IMR-90 (cell line): ENCODE data around the gene CPB2. TPM values are rescaled to one million over a fixed set of nuclear protein-coding genes. Genes with fewer than 3 reads are reported as not detected.

Source experiments
- ATAC-seq: fragments of 200-7000 bp; cut with Tn5 transposase; 2 replicates; pipeline ENCODE4 v1.9.1; 2020; ENCODE audit warnings: low read depth, mild to moderate bottlenecking, moderate library complexity
- BruUV-seq: library from RNA; stranded (reverse); fragments of 400-500 nt; replicated peaks from 2 replicates; lab custom pipeline; 2021; lab: Mats Ljungman, UMichigan
- CTCF ChIA-PET: fragments of 300-600 bp; formaldehyde crosslinking; extraction: SDS; loops from one replicate; lab custom pipeline; 2021; ENCODE audit warnings: antibody characterized with exemption; lab: Yijun Ruan, JAX
- POLR2A ChIA-PET: fragments of 300-600 bp; sonication (Branson Sonifier 250); formaldehyde crosslinking; loops from one replicate; lab custom pipeline; 2022; ENCODE audit warnings: antibody characterized with exemption; ENCODE audit not compliant: unreplicated experiment; lab: Charles Lee
- DNase-seq: peaks from one replicate; pipeline ENCODE4 v3.0.0; 2013
- H2AFZ ChIP-seq: replicated peaks from 2 replicates; pipeline ENCODE3; 2013; ENCODE audit warnings: low read length, mild to moderate bottlenecking; ENCODE audit not compliant: poor library complexity
- H2AK5ac ChIP-seq: 2 replicates; pipeline ENCODE4 v1.6.1; 2013; ENCODE audit warnings: low read depth, low read length, inconsistent platforms
- H2AK9ac ChIP-seq: replicated peaks from 2 replicates; pipeline ENCODE3; 2013; ENCODE audit warnings: mild to moderate bottlenecking, low read depth, low read length, moderate library complexity; ENCODE audit not compliant: poor library complexity
- H2BK120ac ChIP-seq: 2 replicates; pipeline ENCODE4 v1.6.1; 2013; ENCODE audit warnings: low read depth, low read length, inconsistent platforms
- H2BK15ac ChIP-seq: 3 replicates; pipeline ENCODE4 v1.6.1; 2013; ENCODE audit warnings: low read depth, low read length, inconsistent platforms
- H2BK20ac ChIP-seq: 2 replicates; pipeline ENCODE4 v1.6.1; 2013; ENCODE audit warnings: low read depth, mild to moderate bottlenecking, inconsistent platforms, low read length, moderate library complexity
- H2BK5ac ChIP-seq: 2 replicates; pipeline ENCODE4 v1.6.1; 2013; ENCODE audit warnings: mild to moderate bottlenecking, low read depth, low read length, inconsistent platforms; ENCODE audit not compliant: poor library complexity, severe bottlenecking
- H3K14ac ChIP-seq: replicated peaks from 2 replicates; pipeline ENCODE4 v1.6.1; 2013; ENCODE audit warnings: low read depth, low read length, inconsistent platforms
- H3K18ac ChIP-seq: 2 replicates; pipeline ENCODE4 v1.6.1; 2013; ENCODE audit warnings: low read depth, low read length, control low read depth
- H3K23ac ChIP-seq: 2 replicates; pipeline ENCODE4 v1.6.1; 2013; ENCODE audit warnings: low read depth, low read length, inconsistent platforms
- H3K27ac ChIP-seq: 2 replicates; pipeline ENCODE4 v1.5.1; 2013; ENCODE audit warnings: mild to moderate bottlenecking, control low read depth, low read length; ENCODE audit not compliant: insufficient read depth
- H3K27me3 ChIP-seq: 2 replicates; pipeline ENCODE4 v1.6.1; 2013; ENCODE audit warnings: low read length; ENCODE audit not compliant: control insufficient read depth, insufficient read depth
- H3K36me3 ChIP-seq: 2 replicates; pipeline ENCODE4 v1.6.1; 2013; ENCODE audit warnings: low read length, mixed read lengths; ENCODE audit not compliant: control insufficient read depth, insufficient read depth
- H3K4ac ChIP-seq: 2 replicates; pipeline ENCODE4 v1.6.1; 2013; ENCODE audit warnings: low read depth, low read length, inconsistent platforms
- H3K4me1 ChIP-seq: 2 replicates; pipeline ENCODE4 v1.6.1; 2013; ENCODE audit warnings: low read length, mixed read lengths; ENCODE audit not compliant: control insufficient read depth, insufficient read depth
- H3K4me2 ChIP-seq: 2 replicates; pipeline ENCODE4 v1.6.1; 2013; ENCODE audit warnings: low read depth, mild to moderate bottlenecking, control low read depth, low read length, moderate library complexity
- H3K4me3 ChIP-seq: 2 replicates; pipeline ENCODE4 v1.5.1; 2013; ENCODE audit warnings: low read depth, mild to moderate bottlenecking, control low read depth, low read length, moderate library complexity; ENCODE audit not compliant: insufficient read depth
- H3K56ac ChIP-seq: 2 replicates; pipeline ENCODE4 v1.6.1; 2013; ENCODE audit warnings: low read length, inconsistent platforms; ENCODE audit not compliant: insufficient read depth; ENCODE audit errors: extremely low read depth
- H3K79me1 ChIP-seq, 2 experiments: 2 replicates each; pipeline ENCODE4 v1.6.1; 2013; ENCODE audit warnings: low read length in 2 of 2, inconsistent platforms in 1 of 2, low read depth in 1 of 2
- H3K9ac ChIP-seq: 2 replicates; pipeline ENCODE4 v1.6.1; 2013; ENCODE audit warnings: low read depth, low read length, control low read depth
- H3K9me1 ChIP-seq: 2 replicates; pipeline ENCODE4 v1.6.1; 2013; ENCODE audit warnings: low read length, inconsistent platforms; ENCODE audit not compliant: insufficient read depth
- H3K9me3 ChIP-seq: 2 replicates; pipeline ENCODE4 v1.6.1; 2013; ENCODE audit warnings: low read length; ENCODE audit not compliant: control insufficient read depth, insufficient read depth
- H4K20me1 ChIP-seq: 2 replicates; pipeline ENCODE4 v1.6.1; 2013; ENCODE audit warnings: low read length, inconsistent platforms; ENCODE audit not compliant: insufficient read depth
- H4K5ac ChIP-seq: 2 replicates; pipeline ENCODE4 v1.6.1; 2013; ENCODE audit warnings: mild to moderate bottlenecking, low read depth, low read length, control low read depth
- H4K8ac ChIP-seq, 2 experiments: 2 replicates each; pipeline ENCODE4 v1.6.1; 2013; ENCODE audit warnings: low read depth in 2 of 2, low read length in 2 of 2, control low read depth in 1 of 2, inconsistent platforms in 1 of 2
- H4K91ac ChIP-seq: 2 replicates; pipeline ENCODE4 v1.6.1; 2013; ENCODE audit warnings: low read depth, low read length, inconsistent platforms; ENCODE audit not compliant: insufficient read depth
- BHLHE40 ChIP-seq: fragments of 150-350 bp; IDR thresholded peaks from 2 replicates; pipeline ENCODE4 v1.6.1; 2016; ENCODE audit warnings: mild to moderate bottlenecking, low read depth, low read length
- CEBPB ChIP-seq: IDR thresholded peaks from 2 replicates; pipeline ENCODE4 v1.6.1; 2012; ENCODE audit warnings: low read depth, low read length, improper control_type of control experiment
- CHD1 ChIP-seq: IDR thresholded peaks from 2 replicates; pipeline ENCODE4 v1.6.1; 2012; ENCODE audit warnings: low read depth, low read length, improper control_type of control experiment
- FOS ChIP-seq: fragments of 150-350 bp; IDR thresholded peaks from 2 replicates; pipeline ENCODE4 v1.6.1; 2016; ENCODE audit warnings: low read depth, low read length
- MAFK ChIP-seq: IDR thresholded peaks from 2 replicates; pipeline ENCODE4 v1.6.1; 2012; ENCODE audit warnings: low read depth, low read length, improper control_type of control experiment
- MAZ ChIP-seq: IDR thresholded peaks from 2 replicates; pipeline ENCODE4 v1.6.1; 2012; ENCODE audit warnings: low read depth, mild to moderate bottlenecking, low read length, improper control_type of control experiment, moderate library complexity, borderline replicate concordance
- MXI1 ChIP-seq: IDR thresholded peaks from 2 replicates; pipeline ENCODE4 v1.6.1; 2012; ENCODE audit warnings: low read depth, mild to moderate bottlenecking, low read length, moderate library complexity, borderline replicate concordance
- NFE2L2 ChIP-seq: fragments of 150-350 bp; IDR thresholded peaks from 2 replicates; pipeline ENCODE4 v1.6.1; 2016; ENCODE audit warnings: low read depth, mild to moderate bottlenecking, low read length
- POLR2A ChIP-seq: IDR thresholded peaks from 2 replicates; pipeline ENCODE4 v1.6.1; 2012; ENCODE audit warnings: mild to moderate bottlenecking, low read depth, low read length
- RAD21 ChIP-seq: IDR thresholded peaks from 2 replicates; pipeline ENCODE4 v1.6.1; 2012; ENCODE audit warnings: low read length, improper control_type of control experiment
- RCOR1 ChIP-seq: IDR thresholded peaks from 2 replicates; pipeline ENCODE4 v1.6.1; 2012; ENCODE audit warnings: mild to moderate bottlenecking, low read length, improper control_type of control experiment; ENCODE audit not compliant: insufficient replicate concordance
- RFX5 ChIP-seq: IDR thresholded peaks from 2 replicates; pipeline ENCODE4 v1.8.0; 2012; ENCODE audit warnings: low read depth, mild to moderate bottlenecking, low read length, moderate library complexity
- WGBS, 2 experiments: methylation state at CpG; one replicate each; pipeline versions ENCODE4 v1.1.5 to v1.1.7; 2013; ENCODE audit warnings: missing lambda C conversion rate in 2 of 2; ENCODE audit not compliant: insufficient read length in 1 of 2; ENCODE audit errors: extremely low coverage in 2 of 2; 5-methylcytosine and 5-hydroxymethylcytosine counted together
- dilution Hi-C: fragments of 300-500 bp; cut with HindIII; formaldehyde crosslinking; loops from one replicate; pipeline ENCODE4 v1.14.3; 2018; ENCODE audit warnings: low sequenced_read_pairs; ENCODE audit not compliant: unreplicated experiment
- in situ Hi-C: fragments of 300-500 bp; cut with MboI; formaldehyde crosslinking; loops from 3 replicates; pipeline ENCODE4 v1.14.3; 2019; ENCODE audit warnings: low sequenced_read_pairs, inconsistent platforms, mixed read lengths
- intact Hi-C: fragments of 100-400 bp; cut with micrococcal nuclease; formaldehyde crosslinking; loops from 2 replicates; pipeline ENCODE4 v1.10.0; 2022
- polyA plus RNA-seq, 3 experiments: library from polyadenylated mRNA; depleted of rRNA; stranded (reverse); fragments of >200 nt; gene quantifications; 2 replicates each; pipeline ENCODE4 v1.2.3, GENCODE V29; 2012; ENCODE audit warnings: low replicate concordance in 1 of 3
- total RNA-seq: library from RNA; depleted of rRNA; stranded (reverse); fragments of >200 nt; gene quantifications from 2 replicates; pipeline ENCODE4 v1.2.3, GENCODE V29; 2012
- TF ChIP-seq, protein P1 (sequence below): conservative IDR thresholded peaks from 2 replicates; pipeline ENCODE4 v1.5.1; 2012; ENCODE audit warnings: mild to moderate bottlenecking, low read depth, low read length, improper control_type of control experiment
- TF ChIP-seq, protein P2 (sequence below): fragments of 150-350 bp; IDR thresholded peaks from 2 replicates; pipeline ENCODE4 v1.6.1; 2017; ENCODE audit warnings: mild to moderate bottlenecking, antibody characterized with exemption, low read length, low read depth
- TF ChIP-seq, protein P3 (sequence below): fragments of 150-350 bp; IDR thresholded peaks from 2 replicates; pipeline ENCODE4 v1.6.1; 2016; ENCODE audit warnings: low read depth, mild to moderate bottlenecking, low read length, moderate library complexity, borderline replicate concordance

Gene CPB2
- total and polyA plus RNA-seq, 2 of the 4 experiments (the other 2 are of a cell fraction): not detected

DNA sequence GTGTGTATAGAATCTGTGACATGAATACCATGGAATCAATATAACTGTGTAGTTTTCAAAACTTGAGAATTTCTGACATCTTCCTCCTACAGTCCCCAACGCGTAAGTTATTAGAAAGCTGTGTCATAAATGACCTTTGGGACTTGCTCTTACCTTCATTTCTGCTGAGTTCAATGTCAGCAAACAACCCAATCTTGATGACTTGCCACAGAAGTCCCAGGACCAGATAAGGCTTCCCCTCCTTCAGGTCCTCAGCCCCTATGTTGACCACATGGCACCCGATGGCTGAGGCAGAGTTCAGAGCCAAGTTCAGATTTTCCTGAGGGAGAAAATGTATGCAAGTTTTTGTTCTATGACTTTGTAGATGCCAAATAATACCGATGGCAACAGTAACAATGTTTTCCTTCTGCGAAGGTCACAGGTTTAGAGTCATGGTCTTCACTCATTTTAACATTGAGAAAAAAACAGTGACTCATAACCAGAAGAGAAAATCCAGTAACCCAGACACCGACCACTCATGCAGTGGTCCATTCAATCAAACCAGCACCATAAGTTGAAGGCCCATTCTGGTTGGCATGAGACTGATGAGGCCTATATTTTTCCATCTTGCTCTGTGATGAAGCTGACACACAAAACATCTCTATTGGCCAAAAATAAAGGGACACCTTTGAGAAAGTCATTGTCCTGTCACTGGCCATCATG lies 47.9 kb upstream of the CPB2 start:
- Histone ChIP-seq H3K18ac (no peak overlapping the region), H2AK5ac (no peak overlapping the region), H3K9me1 (no peaks in the 10 kb centered on the region), H2BK120ac (no peak overlapping the region), H3K36me3 (no peaks in the 10 kb centered on the region), H2BK20ac (no peak overlapping the region), H3K79me1 (no peaks in the 10 kb centered on the region), H3K9ac (no peak overlapping the region), H3K23ac (no peak overlapping the region), H3K27me3 (peaks cover 2% of the 10 kb centered on the region), H2BK15ac (no peak overlapping the region), H2AFZ (no peak overlapping the region), H4K8ac (no peak overlapping the region), H3K4me1 (no peaks in the 10 kb centered on the region), H3K14ac (no peak overlapping the region), H4K5ac (no peak overlapping the region), H3K4me3 (no peak overlapping the region), H4K20me1 (no peaks in the 10 kb centered on the region), H2BK5ac (no peak overlapping the region), H3K27ac (no peak overlapping the region), H2AK9ac (no peak overlapping the region), H3K9me3 (no peaks in the 10 kb centered on the region), H3K56ac (no peak overlapping the region), H4K91ac (no peak overlapping the region), H3K4ac (no peak overlapping the region), H3K4me2 (no peak overlapping the region)
- dilution Hi-C loops (no loop called here), intact Hi-C loops (no loop called here), in situ Hi-C loops (no loop called here)
- no TSS peak for BruUV-seq
- no peak for ATAC-seq
- 40% methylated on average over 1 of the region's 6 CpGs; no CpG with 5 or more reads in 1 of the 2 experiments for WGBS, 2 experiments
- TF ChIP-seq CEBPB (no peak), BHLHE40 (no peak), CHD1 (no peak), MAFK (no peak), RAD21 (no peak), RCOR1 (no peak), MAZ (no peak), RFX5 (no peak), MXI1 (no peak), POLR2A (no peak), NFE2L2 (no peak), FOS (no peak)
- TF ChIP-seq, protein P1, sequence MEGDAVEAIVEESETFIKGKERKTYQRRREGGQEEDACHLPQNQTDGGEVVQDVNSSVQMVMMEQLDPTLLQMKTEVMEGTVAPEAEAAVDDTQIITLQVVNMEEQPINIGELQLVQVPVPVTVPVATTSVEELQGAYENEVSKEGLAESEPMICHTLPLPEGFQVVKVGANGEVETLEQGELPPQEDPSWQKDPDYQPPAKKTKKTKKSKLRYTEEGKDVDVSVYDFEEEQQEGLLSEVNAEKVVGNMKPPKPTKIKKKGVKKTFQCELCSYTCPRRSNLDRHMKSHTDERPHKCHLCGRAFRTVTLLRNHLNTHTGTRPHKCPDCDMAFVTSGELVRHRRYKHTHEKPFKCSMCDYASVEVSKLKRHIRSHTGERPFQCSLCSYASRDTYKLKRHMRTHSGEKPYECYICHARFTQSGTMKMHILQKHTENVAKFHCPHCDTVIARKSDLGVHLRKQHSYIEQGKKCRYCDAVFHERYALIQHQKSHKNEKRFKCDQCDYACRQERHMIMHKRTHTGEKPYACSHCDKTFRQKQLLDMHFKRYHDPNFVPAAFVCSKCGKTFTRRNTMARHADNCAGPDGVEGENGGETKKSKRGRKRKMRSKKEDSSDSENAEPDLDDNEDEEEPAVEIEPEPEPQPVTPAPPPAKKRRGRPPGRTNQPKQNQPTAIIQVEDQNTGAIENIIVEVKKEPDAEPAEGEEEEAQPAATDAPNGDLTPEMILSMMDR: no peak
- TF ChIP-seq, protein P2, sequence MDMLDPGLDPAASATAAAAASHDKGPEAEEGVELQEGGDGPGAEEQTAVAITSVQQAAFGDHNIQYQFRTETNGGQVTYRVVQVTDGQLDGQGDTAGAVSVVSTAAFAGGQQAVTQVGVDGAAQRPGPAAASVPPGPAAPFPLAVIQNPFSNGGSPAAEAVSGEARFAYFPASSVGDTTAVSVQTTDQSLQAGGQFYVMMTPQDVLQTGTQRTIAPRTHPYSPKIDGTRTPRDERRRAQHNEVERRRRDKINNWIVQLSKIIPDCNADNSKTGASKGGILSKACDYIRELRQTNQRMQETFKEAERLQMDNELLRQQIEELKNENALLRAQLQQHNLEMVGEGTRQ: no peak
- TF ChIP-seq, protein P3, sequence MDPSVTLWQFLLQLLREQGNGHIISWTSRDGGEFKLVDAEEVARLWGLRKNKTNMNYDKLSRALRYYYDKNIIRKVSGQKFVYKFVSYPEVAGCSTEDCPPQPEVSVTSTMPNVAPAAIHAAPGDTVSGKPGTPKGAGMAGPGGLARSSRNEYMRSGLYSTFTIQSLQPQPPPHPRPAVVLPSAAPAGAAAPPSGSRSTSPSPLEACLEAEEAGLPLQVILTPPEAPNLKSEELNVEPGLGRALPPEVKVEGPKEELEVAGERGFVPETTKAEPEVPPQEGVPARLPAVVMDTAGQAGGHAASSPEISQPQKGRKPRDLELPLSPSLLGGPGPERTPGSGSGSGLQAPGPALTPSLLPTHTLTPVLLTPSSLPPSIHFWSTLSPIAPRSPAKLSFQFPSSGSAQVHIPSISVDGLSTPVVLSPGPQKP: no peak
- ChIA-PET CTCF (no interaction called here), POLR2A (no interaction called here)
- no peak for DNase-seq
